DND-41 (cell line): ENCODE results near the gene CENPB.

Source experiments
- ATAC-seq: fragments of 200-7000 bp; cut with Tn5 transposase; 3 replicates; pipeline ENCODE4 v1.9.1; 2021; ENCODE audit warnings: low read depth; ENCODE audit not compliant: insufficient read depth
- DNase-seq: peaks from one replicate; pipeline ENCODE4 v3.0.0-alpha.2; 2020
- H2AFZ ChIP-seq: 2 replicates; pipeline ENCODE4 v1.6.0; 2012; ENCODE audit warnings: low read depth, low read length
- H3K27ac ChIP-seq: 2 replicates; pipeline ENCODE4 v1.5.1; 2012; ENCODE audit warnings: low read length, inconsistent platforms
- H3K27me3 ChIP-seq: fragments of 200-600 bp; sonication (generic); 2 replicates; pipeline ENCODE4 v1.6.0; 2012; ENCODE audit warnings: low read length, mild to moderate bottlenecking, inconsistent platforms; ENCODE audit not compliant: insufficient read depth, poor library complexity
- H3K36me3 ChIP-seq: 2 replicates; pipeline ENCODE4 v1.5.1; 2012; ENCODE audit warnings: low read length, inconsistent platforms; ENCODE audit not compliant: insufficient read depth
- H3K4me1 ChIP-seq: 2 replicates; pipeline ENCODE4 v1.5.1; 2012; ENCODE audit warnings: mild to moderate bottlenecking, low read length; ENCODE audit not compliant: insufficient read depth
- H3K4me2 ChIP-seq: 2 replicates; pipeline ENCODE4 v1.6.0; 2012; ENCODE audit warnings: mild to moderate bottlenecking, moderate library complexity, low read length, inconsistent platforms; ENCODE audit not compliant: insufficient read depth
- H3K4me3 ChIP-seq, 2 experiments: fragments of 200-600 bp in 1 of 2; shearing (Covaris generic) in 1 of 2; 2 replicates each; pipeline ENCODE4 v1.5.1; 2012 to 2016; ENCODE audit warnings: inconsistent platforms in 2 of 2, low read length in 2 of 2, mild to moderate bottlenecking in 2 of 2, low read depth in 1 of 2, moderate library complexity in 1 of 2
- H3K79me2 ChIP-seq: 2 replicates; pipeline ENCODE4 v1.6.0; 2012; ENCODE audit warnings: low read length, inconsistent platforms; ENCODE audit not compliant: insufficient read depth
- H3K9ac ChIP-seq: 2 replicates; pipeline ENCODE4 v1.6.0; 2012; ENCODE audit warnings: low read depth, mild to moderate bottlenecking, inconsistent platforms, low read length, moderate library complexity
- H3K9me3 ChIP-seq: 2 replicates; pipeline ENCODE4 v1.5.1; 2012; ENCODE audit warnings: low read length, moderate library complexity, mild to moderate bottlenecking, inconsistent platforms; ENCODE audit not compliant: insufficient read depth, severe bottlenecking
- H4K20me1 ChIP-seq: 2 replicates; pipeline ENCODE4 v1.6.0; 2012; ENCODE audit warnings: low read length; ENCODE audit not compliant: insufficient read depth
- CTCF ChIP-seq: IDR thresholded peaks from 2 replicates; pipeline ENCODE4 v1.5.1; 2012; ENCODE audit warnings: borderline replicate concordance, low read length, moderate library complexity, mild to moderate bottlenecking; ENCODE audit not compliant: poor library complexity, severe bottlenecking; ENCODE audit errors: extremely low read depth
- EZH2 ChIP-seq: IDR thresholded peaks from 3 replicates; pipeline ENCODE4 v1.6.1; 2012; ENCODE audit warnings: borderline replicate concordance, low read depth, mild to moderate bottlenecking, moderate library complexity, low read length, inconsistent platforms; ENCODE audit not compliant: severe bottlenecking

Gene CENPB

GRCh38 chr20:3766422-3767109 is 20.0 kb downstream of the CENPB start:
- ATAC-seq (no peak), DNase-seq (no peak)
- H3K27ac ChIP-seq = peak overlapping the region; percentile 68; the same call in 1 of the 2 replicates
- peaks cover 12% of the 10 kb centered on the region; the same call in 1 of the 2 replicates for H3K36me3 ChIP-seq
- peaks cover 21% of the 10 kb centered on the region; the same call in 1 of the 2 replicates for H4K20me1 ChIP-seq
- H3K79me2 ChIP-seq = peaks cover 44% of the 10 kb centered on the region
- H3K9me3 ChIP-seq = no peaks in the 10 kb centered on the region
- H3K4me2 ChIP-seq = peak overlapping the region; percentile 100
- peak overlapping the region; percentile 83 to 92; a peak in 3 of 4 replicates for H3K4me3 ChIP-seq
- no peaks in the 10 kb centered on the region for H3K27me3 ChIP-seq
- peaks cover 46% of the 10 kb centered on the region for H3K4me1 ChIP-seq
- H2AFZ ChIP-seq = peak overlapping the region; percentile 90; the same call in 1 of the 2 replicates
- peak overlapping the region; percentile 93 for H3K9ac ChIP-seq
- TF ChIP-seq EZH2 (no peak), CTCF (no peak)

GRCh38 chr20:3765171-3765882 is 21.2 kb downstream of the CENPB start:
- peaks cover 24% of the 10 kb centered on the region; the same call in 1 of the 2 replicates for H4K20me1 ChIP-seq

GRCh38 chr20:3764659-3765058 is 21.9 kb downstream of the CENPB start:
- Histone ChIP-seq H3K4me1 (peaks cover 46% of the 10 kb centered on the region), H3K27ac (no peak overlapping the region; the same call in 1 of the 2 replicates), H2AFZ (no peak overlapping the region), H3K27me3 (no peaks in the 10 kb centered on the region), H3K9ac (0 out of 2 replicates have a peak overlapping the region, but pooled peaks have one; percentile 93), H3K4me3 (no peak overlapping the region), H4K20me1 (peaks cover 31% of the 10 kb centered on the region; the same call in 1 of the 2 replicates), H3K4me2 (peak overlapping the region; percentile 100; the same call in 1 of the 2 replicates), H3K79me2 (peaks cover 55% of the 10 kb centered on the region), H3K9me3 (no peaks in the 10 kb centered on the region), H3K36me3 (peaks cover 18% of the 10 kb centered on the region)
- no peak for TF ChIP-seq EZH2
- no peak for TF ChIP-seq CTCF
- no peak for ATAC-seq
- no peak for DNase-seq

More at GRCh38 chr20:3765171-3765882, 21.2 kb downstream of the CENPB start:
- Histone ChIP-seq H3K4me3 (0 out of 4 replicates have a peak overlapping the region, but pooled peaks of 1 of the 2 experiments have one; percentile 92), H3K9me3 (no peaks in the 10 kb centered on the region), H3K79me2 (peaks cover 50% of the 10 kb centered on the region), H3K4me1 (peaks cover 46% of the 10 kb centered on the region), H3K9ac (peak overlapping the region; percentile 93), H3K4me2 (peak overlapping the region; percentile 100; the same call in 1 of the 2 replicates), H3K36me3 (peaks cover 14% of the 10 kb centered on the region; the same call in 1 of the 2 replicates), H3K27me3 (no peaks in the 10 kb centered on the region), H2AFZ (no peak overlapping the region), H3K27ac (peak overlapping the region; percentile 23; the same call in 1 of the 2 replicates)
- DNase-seq = no peak
- no peak for ATAC-seq
- no peak for TF ChIP-seq CTCF
- TF ChIP-seq EZH2 = no peak
